ENCODE measurements around the gene TTC21A.

DNA sequence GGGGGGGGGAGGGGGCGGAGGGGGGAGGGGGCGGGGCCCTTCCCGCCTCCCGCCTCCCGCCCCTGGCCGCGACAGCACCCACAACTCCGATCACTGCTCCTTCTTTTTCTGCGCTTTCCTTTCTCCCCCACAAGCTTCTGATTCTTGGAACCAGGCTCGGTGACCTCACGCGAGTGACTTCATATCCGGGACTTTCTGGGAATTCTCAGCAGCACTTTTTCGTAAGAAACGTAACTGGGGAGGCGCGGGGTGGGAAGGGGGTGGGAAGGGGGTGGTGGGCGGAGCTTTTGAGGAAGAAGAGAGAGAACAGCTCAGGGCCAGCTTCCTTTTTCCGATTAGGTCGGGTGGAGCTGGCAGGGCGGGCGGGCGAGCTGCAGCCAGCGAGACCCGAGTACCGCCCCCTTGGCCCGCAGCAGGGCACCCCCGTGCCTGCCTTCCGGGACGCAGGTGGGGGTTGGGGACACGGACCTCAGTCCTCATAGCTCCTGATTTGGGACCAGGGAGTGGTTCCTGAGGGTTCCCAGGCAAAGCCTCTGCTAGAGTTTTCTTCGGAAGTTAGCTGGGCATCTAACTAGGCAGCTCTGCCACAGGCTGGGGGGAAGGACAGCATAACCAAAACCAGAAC lies 70.3 kb downstream of the TTC21A start:
- TF ChIP-seq, protein P1, sequence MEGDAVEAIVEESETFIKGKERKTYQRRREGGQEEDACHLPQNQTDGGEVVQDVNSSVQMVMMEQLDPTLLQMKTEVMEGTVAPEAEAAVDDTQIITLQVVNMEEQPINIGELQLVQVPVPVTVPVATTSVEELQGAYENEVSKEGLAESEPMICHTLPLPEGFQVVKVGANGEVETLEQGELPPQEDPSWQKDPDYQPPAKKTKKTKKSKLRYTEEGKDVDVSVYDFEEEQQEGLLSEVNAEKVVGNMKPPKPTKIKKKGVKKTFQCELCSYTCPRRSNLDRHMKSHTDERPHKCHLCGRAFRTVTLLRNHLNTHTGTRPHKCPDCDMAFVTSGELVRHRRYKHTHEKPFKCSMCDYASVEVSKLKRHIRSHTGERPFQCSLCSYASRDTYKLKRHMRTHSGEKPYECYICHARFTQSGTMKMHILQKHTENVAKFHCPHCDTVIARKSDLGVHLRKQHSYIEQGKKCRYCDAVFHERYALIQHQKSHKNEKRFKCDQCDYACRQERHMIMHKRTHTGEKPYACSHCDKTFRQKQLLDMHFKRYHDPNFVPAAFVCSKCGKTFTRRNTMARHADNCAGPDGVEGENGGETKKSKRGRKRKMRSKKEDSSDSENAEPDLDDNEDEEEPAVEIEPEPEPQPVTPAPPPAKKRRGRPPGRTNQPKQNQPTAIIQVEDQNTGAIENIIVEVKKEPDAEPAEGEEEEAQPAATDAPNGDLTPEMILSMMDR (IDR thresholded peaks at IDR 0.05), result no peak
- TF ChIP-seq POLR2A (IDR thresholded peaks at IDR 0.05), result peak; percentile 63 to 74
